Mucosa of descending colon (tissue), 3 donors: ENCODE data around the gene MAFF. TPM values are rescaled to one million over a fixed set of nuclear protein-coding genes. Genes with fewer than 3 reads are reported as not detected.
A peak's percentile ranks its signal among the peaks of the same experiment; 100 is the strongest.
"Not testable (repeated sequence)": the region's sequence is repeated elsewhere in the genome, so short reads cannot be mapped to it uniquely, and the experiment has no call there.

Experiments
- ATAC-seq: fragments of 200-7000 bp; cut with Tn5 transposase; one replicate; pipeline ENCODE4 v1.9.1; 2020; ENCODE audit warnings: mild to moderate bottlenecking, moderate library complexity
- DNase-seq, 3 donors: peaks; one replicate each; pipeline ENCODE4 v3.0.0-alpha.2; 2020
- H3K36me3 ChIP-seq: fragments of 200-600 bp; one replicate; pipeline ENCODE4 v1.8.0; 2021; ENCODE audit warnings: low read depth, mild to moderate bottlenecking
- H3K4me1 ChIP-seq: fragments of 200-600 bp; one replicate; pipeline ENCODE4 v1.8.0; 2021; ENCODE audit warnings: low read depth, mild to moderate bottlenecking
- H3K4me3 ChIP-seq: fragments of 200-600 bp; one replicate; pipeline ENCODE4 v1.8.0; 2021; ENCODE audit warnings: mild to moderate bottlenecking
- H3K9me3 ChIP-seq: fragments of 200-600 bp; one replicate; pipeline ENCODE4 v1.8.0; 2021; ENCODE audit warnings: mild to moderate bottlenecking
- CTCF ChIP-seq: fragments of 200-600 bp; IDR thresholded peaks from one replicate; pipeline ENCODE4 v1.8.0; 2022; ENCODE audit warnings: antibody characterized with exemption, mild to moderate bottlenecking
- intact Hi-C, 2 donors: fragments of 100-400 bp; cut with DNase I in 1 of 2; cut with micrococcal nuclease in 1 of 2; formaldehyde crosslinking; loops; one replicate each; pipeline versions ENCODE4 v1.11.0 to v1.11.1; 2022; cut with DNase I, micrococcal nuclease
- total RNA-seq, 3 donors: library from RNA; stranded (reverse); fragmentation: NEBNext Ultra II Directional in 2 of 3; extraction: Animal tissue kit (Norgen Biotek cat#: 25700) in 2 of 3; gene quantifications; one replicate each; pipeline versions ENCODE4 v1.2.1 to v1.2.4, GENCODE V29; 2021 to 2023
- donor health status: DM: no; HTN: no; CAD: no; lungs with moderate emphysema.
- donor health status: DM: no; HTN: no; CAD: no.
- donor health status: DM: no; HTN: yes; CAD: no.

MAFF gene
- total RNA-seq, 3 donors from 2014 or later, result 16.7 to 26.5 (median 25.6) TPM

GRCh38 chr22:38232196-38232595, 30.4 kb downstream of the MAFF start:
- no peaks in the 10 kb centered on the region for H3K9me3 ChIP-seq
- ATAC-seq, result no peak
- no peak for DNase-seq
- no peak for TF ChIP-seq CTCF
- H3K4me3 ChIP-seq, result no peak overlapping the region
- no peaks in the 10 kb centered on the region for H3K36me3 ChIP-seq
- peaks cover 31% of the 10 kb centered on the region for H3K4me1 ChIP-seq
- intact Hi-C loops, result no loop called here

GRCh38 chr22:38233427-38233826, 31.6 kb downstream of the MAFF start:
- intact Hi-C loops, result no loop called here
- Histone ChIP-seq H3K4me3 (no peak overlapping the region), H3K4me1 (peaks cover 26% of the 10 kb centered on the region), H3K36me3 (no peaks in the 10 kb centered on the region), H3K9me3 (no peaks in the 10 kb centered on the region)
- DNase-seq, result no peak
- TF ChIP-seq CTCF, result no peak
- ATAC-seq, result no peak

GRCh38 chr22:38233856-38234255, 32.1 kb downstream of the MAFF start:
- ATAC-seq, H3K4me3 ChIP-seq, DNase-seq, intact Hi-C loops, H3K9me3 ChIP-seq, H3K36me3 ChIP-seq: not testable (repeated sequence)
- peaks cover 26% of the 10 kb centered on the region for H3K4me1 ChIP-seq

GRCh38 chr22:38235240-38235850, 33.6 kb downstream of the MAFF start:
- DNase-seq, result no peak
- no peak for ATAC-seq
- Histone ChIP-seq H3K4me1 (peaks cover 34% of the 10 kb centered on the region), H3K4me3 (no peak overlapping the region), H3K9me3 (no peaks in the 10 kb centered on the region), H3K36me3 (no peaks in the 10 kb centered on the region)
- intact Hi-C loops, result no loop called here
- no peak for TF ChIP-seq CTCF

GRCh38 chr22:38236786-38237185, 35.0 kb downstream of the MAFF start:
- Histone ChIP-seq H3K36me3 (no peaks in the 10 kb centered on the region), H3K4me3 (no peak overlapping the region), H3K4me1 (peaks cover 35% of the 10 kb centered on the region), H3K9me3 (no peaks in the 10 kb centered on the region)
- no peak for TF ChIP-seq CTCF
- DNase-seq (no peak), ATAC-seq (peak; percentile 27)
- intact Hi-C loops, result no loop called here

GRCh38 chr22:38238519-38239071, 36.8 kb downstream of the MAFF start:
- Histone ChIP-seq H3K9me3 (no peaks in the 10 kb centered on the region), H3K4me3 (no peak overlapping the region), H3K4me1 (peaks cover 49% of the 10 kb centered on the region), H3K36me3 (no peaks in the 10 kb centered on the region)
- intact Hi-C loops, result no loop called here
- no peak for ATAC-seq
- no peak for DNase-seq
- no peak for TF ChIP-seq CTCF
